Parathyroid adenoma (tissue), 2 donors: ENCODE results near the gene PRIM1.

ENCODE experiments used
- H2AFZ ChIP-seq: fragments of 300-600 bp; sonication (generic); one replicate; pipeline ENCODE4 v1.7.0; 2017; ENCODE audit warnings: antibody characterized with exemption, mild to moderate bottlenecking
- H3K27ac ChIP-seq: fragments of 300-600 bp; sonication (generic); one replicate; pipeline ENCODE4 v1.7.0; 2017
- H3K27me3 ChIP-seq: fragments of 300-600 bp; sonication (generic); one replicate; pipeline ENCODE4 v1.7.0; 2017; ENCODE audit warnings: low read length; ENCODE audit not compliant: control insufficient read depth, insufficient read depth
- H3K36me3 ChIP-seq: fragments of 300-600 bp; sonication (generic); one replicate; pipeline ENCODE4 v1.7.0; 2017; ENCODE audit warnings: low read length; ENCODE audit not compliant: control insufficient read depth, insufficient read depth
- H3K4me1 ChIP-seq: fragments of 300-600 bp; sonication (generic); one replicate; pipeline ENCODE4 v1.7.0; 2017; ENCODE audit warnings: control low read depth
- H3K4me2 ChIP-seq: fragments of 300-600 bp; sonication (generic); one replicate; pipeline ENCODE4 v1.7.0; 2017; ENCODE audit warnings: low read length
- H3K4me3 ChIP-seq: fragments of 300-600 bp; sonication (generic); one replicate; pipeline ENCODE4 v1.7.0; 2017; ENCODE audit warnings: low read depth, low read length
- H3K79me2 ChIP-seq: fragments of 300-600 bp; sonication (generic); one replicate; pipeline ENCODE4 v1.7.0; 2017; ENCODE audit warnings: control low read depth
- H3K9ac ChIP-seq: fragments of 300-600 bp; sonication (generic); one replicate; pipeline ENCODE4 v1.7.0; 2017; ENCODE audit warnings: mild to moderate bottlenecking
- H3K9me3 ChIP-seq: fragments of 300-600 bp; sonication (generic); one replicate; pipeline ENCODE4 v1.7.0; 2017; ENCODE audit warnings: low read length; ENCODE audit not compliant: control insufficient read depth
- TF ChIP-seq, protein P1 (sequence below): fragments of 300-600 bp; sonication (generic); IDR thresholded peaks from one replicate; pipeline ENCODE4 v1.7.0; 2017; ENCODE audit warnings: antibody characterized with exemption, mild to moderate bottlenecking
- donor health status: primary hyperparathyroidism.

Gene PRIM1

GRCh38 chr12:56688129-56688845, 63.8 kb downstream of the PRIM1 start, which contains the start of gene PTGES3:
PTGES3 (minus strand) TSS chr12:56688284; CDS start chr12:56687999, 285 bp downstream.
- Histone ChIP-seq H3K4me3 (peak within 1 kb of the TSS; percentile 87), H2AFZ (peak within 1 kb of the TSS; percentile 88), H3K9me3 (no peaks in the 10 kb centered on the region), H3K9ac (peak within 1 kb of the TSS; percentile 85), H3K79me2 (peaks cover 19% of the 10 kb centered on the region), H3K4me1 (no peaks in the 10 kb centered on the region), H3K27ac (peak within 1 kb of the TSS; percentile 97), H3K27me3 (no peaks in the 10 kb centered on the region), H3K36me3 (no peaks in the 10 kb centered on the region), H3K4me2 (peak within 1 kb of the TSS; percentile 86)
- TF ChIP-seq, protein P1, sequence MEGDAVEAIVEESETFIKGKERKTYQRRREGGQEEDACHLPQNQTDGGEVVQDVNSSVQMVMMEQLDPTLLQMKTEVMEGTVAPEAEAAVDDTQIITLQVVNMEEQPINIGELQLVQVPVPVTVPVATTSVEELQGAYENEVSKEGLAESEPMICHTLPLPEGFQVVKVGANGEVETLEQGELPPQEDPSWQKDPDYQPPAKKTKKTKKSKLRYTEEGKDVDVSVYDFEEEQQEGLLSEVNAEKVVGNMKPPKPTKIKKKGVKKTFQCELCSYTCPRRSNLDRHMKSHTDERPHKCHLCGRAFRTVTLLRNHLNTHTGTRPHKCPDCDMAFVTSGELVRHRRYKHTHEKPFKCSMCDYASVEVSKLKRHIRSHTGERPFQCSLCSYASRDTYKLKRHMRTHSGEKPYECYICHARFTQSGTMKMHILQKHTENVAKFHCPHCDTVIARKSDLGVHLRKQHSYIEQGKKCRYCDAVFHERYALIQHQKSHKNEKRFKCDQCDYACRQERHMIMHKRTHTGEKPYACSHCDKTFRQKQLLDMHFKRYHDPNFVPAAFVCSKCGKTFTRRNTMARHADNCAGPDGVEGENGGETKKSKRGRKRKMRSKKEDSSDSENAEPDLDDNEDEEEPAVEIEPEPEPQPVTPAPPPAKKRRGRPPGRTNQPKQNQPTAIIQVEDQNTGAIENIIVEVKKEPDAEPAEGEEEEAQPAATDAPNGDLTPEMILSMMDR: no peak

DNA sequence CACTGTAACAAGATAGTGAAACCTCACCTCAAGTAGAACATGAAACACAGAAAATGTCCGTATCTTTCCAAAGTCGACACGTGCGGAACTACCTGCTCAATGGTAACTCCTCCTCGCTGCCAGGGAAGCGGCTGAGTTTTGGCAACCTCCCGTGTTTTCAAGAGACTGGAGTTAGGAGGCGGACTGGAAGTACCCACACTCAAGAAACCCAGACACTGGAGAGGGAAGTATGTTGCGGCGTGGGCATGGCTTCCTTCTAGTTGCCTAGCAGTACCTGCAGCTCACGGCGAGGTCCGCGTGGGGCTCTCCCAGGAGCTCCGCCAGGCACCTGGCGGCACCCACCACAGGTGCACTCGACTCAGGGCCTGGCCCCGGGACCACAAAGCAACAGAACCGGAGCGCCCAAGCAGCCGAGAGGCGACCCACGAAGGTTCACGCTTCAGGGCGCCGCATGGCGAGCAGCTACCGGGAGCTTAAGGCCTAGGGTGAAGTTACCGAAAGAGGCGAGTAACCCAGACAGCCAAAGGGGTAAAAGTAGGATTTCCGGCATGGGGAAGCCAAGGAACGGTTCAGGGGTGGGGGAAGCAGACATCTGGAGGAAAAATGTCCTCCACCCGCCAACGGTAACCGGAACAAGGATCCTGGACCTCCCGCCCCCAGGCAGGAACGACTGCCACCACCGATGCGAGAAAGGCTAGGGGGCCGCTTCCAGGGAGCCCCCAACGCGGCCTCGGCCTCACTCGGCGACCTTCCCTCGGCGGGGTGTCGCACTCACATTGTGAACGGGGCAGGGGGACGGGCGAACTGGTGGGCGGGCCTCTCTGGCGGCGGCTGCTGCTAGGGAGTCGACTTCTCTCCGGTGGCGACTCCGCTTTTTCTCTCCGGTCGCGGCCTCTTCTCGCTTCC, 64.6 kb downstream of the PRIM1 start:
- no peaks in the 10 kb centered on the region for H3K27me3 ChIP-seq
- no peaks in the 10 kb centered on the region for H3K36me3 ChIP-seq
- peak overlapping the region; percentile 87 for H3K4me3 ChIP-seq
- H3K79me2 ChIP-seq: peaks cover 27% of the 10 kb centered on the region
- peak overlapping the region; percentile 86 for H3K4me2 ChIP-seq
- no peaks in the 10 kb centered on the region for H3K4me1 ChIP-seq
- peak overlapping the region; percentile 86 for H2AFZ ChIP-seq
- H3K9me3 ChIP-seq: no peaks in the 10 kb centered on the region
- H3K27ac ChIP-seq: peak overlapping the region; percentile 97
- TF ChIP-seq, protein P1: no peak
- H3K9ac ChIP-seq: peak overlapping the region; percentile 85

- H3K27me3 ChIP-seq: no peaks in the 10 kb centered on the region
- TF ChIP-seq, protein P1: no peak
- peak overlapping the region; percentile 39 for H3K4me3 ChIP-seq
- H3K36me3 ChIP-seq: no peaks in the 10 kb centered on the region
- no peak overlapping the region for H3K9ac ChIP-seq
- H3K27ac ChIP-seq: no peak overlapping the region
- no peaks in the 10 kb centered on the region for H3K9me3 ChIP-seq
- H3K4me2 ChIP-seq: peak overlapping the region; percentile 63
- peaks cover 51% of the 10 kb centered on the region for H3K79me2 ChIP-seq
- no peaks in the 10 kb centered on the region for H3K4me1 ChIP-seq
- H2AFZ ChIP-seq: no peak overlapping the region
These were observed 67.3 kb downstream of the PRIM1 start for GRCh38 chr12:56684745-56685359.

- Histone ChIP-seq H3K9me3 (no peaks in the 10 kb centered on the region), H3K27ac (no peak overlapping the region), H3K36me3 (no peaks in the 10 kb centered on the region), H3K4me3 (no peak overlapping the region), H3K27me3 (no peaks in the 10 kb centered on the region), H3K4me1 (no peaks in the 10 kb centered on the region), H3K9ac (no peak overlapping the region), H3K4me2 (no peak overlapping the region), H3K79me2 (peaks cover 67% of the 10 kb centered on the region), H2AFZ (no peak overlapping the region)
- TF ChIP-seq, protein P1: no peak
These were observed 69.8 kb downstream of the PRIM1 start for GRCh38 chr12:56682323-56682722.
